ENCODE measurements around the gene MAST2.

GRCh38 chr1:46077644-46078043, 274.2 kb downstream of the MAST2 start:
- TF ChIP-seq CTCF (IDR thresholded peaks at IDR 0.05): no peak
- no peak for TF ChIP-seq POLR2A (IDR thresholded peaks at IDR 0.05)

Measured in upper lobe of left lung (tissue), 4 donors.